Effector memory CD8-positive, alpha-beta T cell (primary cell): Measurements from ENCODE around the gene STARD13.

Experiments used
- ATAC-seq: fragments of 150-1000 bp; cut with Tn5 transposase; replicated peaks from 2 replicates; pipeline ENCODE4 v1.10.0; 2021; ENCODE audit warnings: mild to moderate bottlenecking, moderate library complexity
- DNase-seq, 3 experiments: peaks; one replicate each; pipeline ENCODE4 v3.0.0; 2021
- H3K27ac Mint-ChIP-seq, 2 donors: one replicate each; pipeline ENCODE4 v1.8.0; 2022; ENCODE audit warnings: mild to moderate bottlenecking in 2 of 2, mixed read lengths in 2 of 2, moderate library complexity in 2 of 2
- H3K27me3 Mint-ChIP-seq, 2 donors: one replicate each; pipeline ENCODE4 v1.8.0; 2022; ENCODE audit warnings: mixed read lengths in 2 of 2
- H3K36me3 Mint-ChIP-seq: one replicate; pipeline ENCODE4 v1.8.0; 2022; ENCODE audit warnings: mild to moderate bottlenecking, moderate library complexity, mixed read lengths; ENCODE audit not compliant: insufficient read depth
- H3K4me1 Mint-ChIP-seq, 2 donors: one replicate each; pipeline ENCODE4 v1.8.0; 2022; ENCODE audit warnings: low read depth in 2 of 2, mixed read lengths in 2 of 2
- H3K4me3 Mint-ChIP-seq, 2 donors: one replicate each; pipeline ENCODE4 v1.8.0; 2022; ENCODE audit warnings: mild to moderate bottlenecking in 2 of 2, mixed read lengths in 2 of 2, moderate library complexity in 2 of 2
- H3K9me3 Mint-ChIP-seq, 2 donors: one replicate each; pipeline ENCODE4 v1.8.0; 2022; ENCODE audit warnings: mixed read lengths in 2 of 2

STARD13 gene

GRCh38 chr13:33196767-33197166 is 88.8 kb downstream of the STARD13 start:
- peaks cover 0 to 5% of the 10 kb centered on the region in 2 donors for H3K4me1 Mint-ChIP-seq
- H3K27me3 Mint-ChIP-seq = peaks cover 0 to 17% of the 10 kb centered on the region in 2 donors
- H3K4me3 Mint-ChIP-seq = no peak overlapping the region
- H3K9me3 Mint-ChIP-seq = no peaks in the 10 kb centered on the region
- no peak overlapping the region for H3K27ac Mint-ChIP-seq
- no peaks in the 10 kb centered on the region for H3K36me3 Mint-ChIP-seq
- no peak for DNase-seq
- no peak for ATAC-seq

GRCh38 chr13:33195693-33196464 is 89.7 kb downstream of the STARD13 start:
- DNase-seq (no peak), ATAC-seq (no peak)
- peaks cover 0 to 17% of the 10 kb centered on the region in 2 donors for H3K27me3 Mint-ChIP-seq
- peaks cover 0 to 5% of the 10 kb centered on the region in 2 donors for H3K4me1 Mint-ChIP-seq
- H3K36me3 Mint-ChIP-seq = no peaks in the 10 kb centered on the region
- H3K9me3 Mint-ChIP-seq = no peaks in the 10 kb centered on the region
- no peak overlapping the region for H3K4me3 Mint-ChIP-seq
- no peak overlapping the region for H3K27ac Mint-ChIP-seq

- Mint-ChIP-seq H3K4me3 (no peak overlapping the region), H3K4me1 (peaks cover 0 to 5% of the 10 kb centered on the region in 2 donors), H3K9me3 (no peaks in the 10 kb centered on the region), H3K27ac (no peak overlapping the region), H3K36me3 (no peaks in the 10 kb centered on the region), H3K27me3 (peaks cover 0 to 17% of the 10 kb centered on the region in 2 donors)
- ATAC-seq (no peak), DNase-seq (no peak)
Measured at GRCh38 chr13:33194820-33195692, 90.5 kb downstream of the STARD13 start.

GRCh38 chr13:33193428-33193974 is 92.1 kb downstream of the STARD13 start:
- Mint-ChIP-seq H3K4me1 (peaks cover 0 to 5% of the 10 kb centered on the region in 2 donors), H3K27me3 (peaks cover 0 to 9% of the 10 kb centered on the region in 2 donors), H3K9me3 (no peaks in the 10 kb centered on the region), H3K4me3 (no peak overlapping the region), H3K27ac (no peak overlapping the region), H3K36me3 (no peaks in the 10 kb centered on the region)
- DNase-seq (no peak), ATAC-seq (no peak)

GRCh38 chr13:33191425-33192210 is 93.9 kb downstream of the STARD13 start:
- Mint-ChIP-seq H3K4me1 (peaks cover 0 to 8% of the 10 kb centered on the region in 2 donors), H3K9me3 (no peaks in the 10 kb centered on the region), H3K27ac (no peak overlapping the region), H3K36me3 (no peaks in the 10 kb centered on the region), H3K27me3 (no peaks in the 10 kb centered on the region), H3K4me3 (no peak overlapping the region)
- no peak for DNase-seq
- no peak for ATAC-seq

GRCh38 chr13:33189470-33189869 is 96.1 kb downstream of the STARD13 start:
- no peak for DNase-seq
- no peak overlapping the region for H3K27ac Mint-ChIP-seq
- no peaks in the 10 kb centered on the region for H3K9me3 Mint-ChIP-seq
- H3K36me3 Mint-ChIP-seq = no peaks in the 10 kb centered on the region
- no peak overlapping the region for H3K4me3 Mint-ChIP-seq
- H3K4me1 Mint-ChIP-seq = peaks cover 0 to 8% of the 10 kb centered on the region in 2 donors
- ATAC-seq = no peak
- peaks cover 0 to 17% of the 10 kb centered on the region in 2 donors for H3K27me3 Mint-ChIP-seq

- Mint-ChIP-seq H3K36me3 (no peaks in the 10 kb centered on the region), H3K9me3 (no peaks in the 10 kb centered on the region), H3K4me3 (no peak overlapping the region), H3K27ac (no peak overlapping the region), H3K27me3 (peaks cover 5 to 29% of the 10 kb centered on the region in 2 donors), H3K4me1 (peaks cover 0 to 6% of the 10 kb centered on the region in 2 donors)
- DNase-seq = no peak
- no peak for ATAC-seq
Measured at GRCh38 chr13:33188093-33188882, 97.3 kb downstream of the STARD13 start.

GRCh38 chr13:33186861-33187291 is 98.7 kb downstream of the STARD13 start:
- Mint-ChIP-seq H3K4me3 (no peak overlapping the region), H3K27me3 (peaks cover 15 to 43% of the 10 kb centered on the region in 2 donors), H3K27ac (no peak overlapping the region), H3K9me3 (no peaks in the 10 kb centered on the region), H3K4me1 (peaks cover 0 to 3% of the 10 kb centered on the region in 2 donors), H3K36me3 (no peaks in the 10 kb centered on the region)
- DNase-seq (no peak), ATAC-seq (no peak)

GRCh38 chr13:33185853-33186252 is 99.7 kb downstream of the STARD13 start:
- H3K4me1 Mint-ChIP-seq = peaks cover 0 to 3% of the 10 kb centered on the region in 2 donors
- no peak for ATAC-seq
- DNase-seq = no peak
- H3K9me3 Mint-ChIP-seq = no peaks in the 10 kb centered on the region
- H3K27ac Mint-ChIP-seq = no peak overlapping the region
- H3K27me3 Mint-ChIP-seq = peaks cover 18 to 49% of the 10 kb centered on the region in 2 donors
- H3K4me3 Mint-ChIP-seq = no peak overlapping the region
- no peaks in the 10 kb centered on the region for H3K36me3 Mint-ChIP-seq

- peaks cover 29 to 62% of the 10 kb centered on the region in 2 donors for H3K27me3 Mint-ChIP-seq
- ATAC-seq (no peak), DNase-seq (no peak)
- no peak overlapping the region for H3K27ac Mint-ChIP-seq
- H3K4me3 Mint-ChIP-seq = no peak overlapping the region
- H3K36me3 Mint-ChIP-seq = no peaks in the 10 kb centered on the region
- H3K9me3 Mint-ChIP-seq = no peaks in the 10 kb centered on the region
- H3K4me1 Mint-ChIP-seq = peaks cover 0 to 3% of the 10 kb centered on the region in 2 donors
Measured at GRCh38 chr13:33184530-33184929, 101.0 kb downstream of the STARD13 start.

- DNase-seq (no peak), ATAC-seq (no peak)
- no peak overlapping the region for H3K27ac Mint-ChIP-seq
- peaks cover 29 to 64% of the 10 kb centered on the region in 2 donors for H3K27me3 Mint-ChIP-seq
- H3K9me3 Mint-ChIP-seq = no peaks in the 10 kb centered on the region
- no peaks in the 10 kb centered on the region for H3K36me3 Mint-ChIP-seq
- H3K4me3 Mint-ChIP-seq = no peak overlapping the region
- H3K4me1 Mint-ChIP-seq = peaks cover 0 to 3% of the 10 kb centered on the region in 2 donors
Measured at GRCh38 chr13:33184112-33184490, 101.5 kb downstream of the STARD13 start.

GRCh38 chr13:33183431-33184111 is 102.0 kb downstream of the STARD13 start:
- Mint-ChIP-seq H3K27me3 (peaks cover 29 to 64% of the 10 kb centered on the region in 2 donors), H3K4me3 (no peak overlapping the region), H3K27ac (no peak overlapping the region), H3K4me1 (peaks cover 0 to 3% of the 10 kb centered on the region in 2 donors), H3K9me3 (no peaks in the 10 kb centered on the region), H3K36me3 (no peaks in the 10 kb centered on the region)
- no peak for ATAC-seq
- no peak for DNase-seq
